CD4-positive, alpha-beta T cell treated with Interleukin-4 for 1 hour (primary cell): Measurements from ENCODE around the gene CORO1C.
"Not testable (repeated sequence)": the region's sequence is repeated elsewhere in the genome, so short reads cannot be mapped to it uniquely, and the experiment has no call there.

Experiments used
- DNase-seq, 2 donors: peaks; one replicate each; pipeline ENCODE4 v3.0.0-alpha.2; 2020 to 2022

Gene CORO1C

DNA sequence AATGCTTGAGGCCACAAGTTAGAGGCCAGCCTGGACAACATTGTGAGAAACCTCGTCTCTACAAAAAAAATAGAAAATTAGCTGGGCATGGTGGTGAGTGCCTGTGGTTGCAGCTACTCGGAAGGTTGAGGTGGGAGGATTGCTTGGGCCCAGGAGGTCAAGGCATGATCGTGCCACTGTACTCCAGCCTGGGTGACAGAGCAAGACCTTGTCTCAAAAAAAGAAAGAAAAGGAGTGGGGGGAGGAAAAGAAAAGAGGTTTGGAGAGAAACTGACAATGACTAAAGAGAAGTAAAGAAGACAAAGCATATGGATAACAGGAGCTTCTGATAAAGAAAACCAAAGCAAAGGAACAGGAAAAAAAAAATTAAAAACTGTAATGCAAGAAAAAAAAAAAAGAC lies 60.2 kb downstream of the CORO1C start:
- DNase-seq = no peak

DNA sequence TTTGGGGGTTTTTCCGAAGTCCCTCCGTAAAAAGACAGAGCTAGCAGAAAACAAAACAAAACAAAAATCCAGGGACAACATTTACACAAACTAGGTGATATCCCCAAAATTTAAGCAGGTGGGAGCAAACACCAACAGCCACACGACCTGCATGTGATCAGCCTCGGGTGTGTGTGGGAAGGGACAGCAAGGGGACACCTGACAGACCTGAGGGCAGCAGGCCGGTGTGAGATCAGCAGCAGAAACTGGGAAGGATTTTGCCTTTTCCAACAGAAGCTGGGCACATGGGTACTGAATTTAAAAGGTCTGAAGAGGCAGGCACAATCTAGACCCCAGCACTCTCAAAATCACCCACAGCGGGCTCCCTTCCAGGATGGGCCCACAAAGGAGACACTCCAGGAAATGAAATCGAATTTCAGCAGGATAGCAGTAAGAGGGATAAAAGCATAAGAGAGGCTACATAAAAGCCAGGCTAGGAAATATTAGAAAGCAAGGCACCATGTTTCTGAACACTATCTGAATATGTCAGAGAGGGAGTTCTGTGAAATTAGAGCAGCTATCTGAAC lies 61.2 kb downstream of the CORO1C start:
- no peak for DNase-seq

DNA sequence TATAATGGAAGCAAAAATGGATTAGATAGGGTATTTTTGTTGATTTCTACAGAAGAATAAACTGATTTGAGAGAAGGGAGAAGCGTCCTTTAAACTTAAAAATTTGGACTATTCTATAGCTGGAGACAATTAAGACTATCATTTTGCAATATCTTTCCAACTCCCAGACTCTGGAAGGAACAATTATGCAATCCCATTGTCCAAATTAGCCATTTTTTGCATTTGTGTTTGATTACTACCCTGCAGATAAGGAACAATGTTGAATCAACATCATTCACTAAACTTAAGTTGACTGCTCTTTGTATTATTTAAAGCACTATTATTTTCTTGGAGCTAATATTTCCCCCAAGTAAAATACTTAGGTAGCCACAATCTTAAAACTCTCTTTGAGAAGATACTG lies 62.8 kb downstream of the CORO1C start:
- no peak for DNase-seq

DNA sequence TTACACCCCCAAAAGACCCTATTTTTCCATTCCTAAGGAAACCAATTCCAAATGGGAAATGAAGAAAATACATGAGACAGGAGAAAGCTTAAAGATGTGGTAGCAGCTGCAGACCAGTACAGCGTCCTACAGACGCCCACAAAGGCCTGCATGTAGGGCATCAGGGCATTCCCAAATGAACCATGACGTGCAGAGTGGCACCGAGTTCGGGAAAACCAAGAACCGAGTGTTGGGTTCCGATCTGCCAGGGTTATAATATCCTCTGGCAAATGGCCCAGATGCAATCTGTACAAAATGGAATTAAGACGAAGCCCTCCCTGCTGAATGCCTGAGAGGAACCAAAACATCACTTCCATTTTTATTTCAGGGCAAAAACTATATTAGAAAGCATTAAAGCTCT lies 63.3 kb downstream of the CORO1C start:
- no peak for DNase-seq

DNA sequence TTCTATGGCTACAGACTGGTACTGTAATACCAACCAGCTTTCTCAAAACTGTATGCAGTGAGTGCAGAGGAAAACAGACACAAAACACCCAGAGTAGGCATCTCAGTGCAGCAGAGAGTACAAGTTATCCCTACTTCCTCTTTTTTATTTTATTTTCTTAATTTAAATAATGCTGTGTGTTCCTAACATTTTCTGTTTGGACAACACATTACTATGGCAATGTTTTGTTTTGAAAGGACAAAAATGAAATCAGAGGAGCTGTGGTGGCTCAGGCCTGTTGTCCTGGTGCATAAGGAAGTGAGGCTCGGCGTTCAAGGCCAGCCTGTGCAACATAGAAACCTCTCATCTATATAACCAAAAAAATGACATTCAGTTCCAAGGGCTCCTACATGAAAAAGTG lies 64.0 kb downstream of the CORO1C start:
- peak in 1 of 2 donors; percentile 49 for DNase-seq

DNA sequence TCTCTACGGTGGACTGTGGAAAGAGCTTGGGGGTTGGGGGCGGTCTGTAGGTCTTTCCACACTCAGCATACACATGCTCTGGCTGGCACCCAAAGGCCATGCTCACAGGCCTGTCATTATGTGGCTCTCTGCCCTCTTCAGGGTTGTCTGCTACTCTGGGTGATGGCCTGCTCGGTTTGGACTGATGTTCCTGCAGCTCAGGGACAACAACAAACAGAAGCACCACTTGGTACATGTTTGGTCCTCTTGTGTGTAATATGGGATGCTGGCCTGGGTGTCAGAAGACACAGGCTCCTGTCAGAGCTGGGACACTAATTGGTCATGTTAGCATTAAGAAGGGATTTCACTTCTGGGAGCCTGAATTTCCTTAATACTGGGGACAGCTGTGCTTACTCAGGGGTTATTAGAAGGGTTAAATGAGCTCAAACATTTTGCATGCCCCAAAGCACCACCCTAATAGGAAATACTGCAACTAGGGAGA lies 64.9 kb downstream of the CORO1C start:
- no peak for DNase-seq

DNA sequence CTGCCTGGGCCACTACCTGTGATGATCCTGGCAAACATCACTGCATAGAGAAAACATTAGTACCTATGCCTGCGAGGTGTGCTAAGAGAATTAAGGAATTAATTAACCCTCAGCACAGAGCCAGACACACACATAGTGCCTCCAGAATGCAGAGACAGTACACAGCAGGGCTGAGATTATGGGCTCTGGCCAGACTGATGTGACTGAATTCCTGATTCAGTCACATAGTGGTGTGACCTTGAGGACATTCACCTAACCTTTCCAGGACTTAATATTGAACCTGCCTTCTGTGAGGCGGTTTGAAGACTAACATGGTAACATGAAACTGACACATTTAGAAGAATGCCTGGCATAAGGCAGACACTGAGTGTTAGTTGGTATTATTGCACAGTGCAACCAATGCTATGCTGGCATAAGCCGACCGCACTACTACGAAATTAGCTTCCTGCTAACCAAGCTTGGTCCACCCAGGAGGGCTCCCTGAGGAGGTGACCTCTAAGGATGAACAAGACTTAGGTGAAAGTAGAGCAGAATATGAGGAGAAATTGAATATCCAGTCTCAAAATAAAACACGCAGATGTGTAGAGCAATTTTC lies 65.6 kb downstream of the CORO1C start:
- no peak for DNase-seq

DNA sequence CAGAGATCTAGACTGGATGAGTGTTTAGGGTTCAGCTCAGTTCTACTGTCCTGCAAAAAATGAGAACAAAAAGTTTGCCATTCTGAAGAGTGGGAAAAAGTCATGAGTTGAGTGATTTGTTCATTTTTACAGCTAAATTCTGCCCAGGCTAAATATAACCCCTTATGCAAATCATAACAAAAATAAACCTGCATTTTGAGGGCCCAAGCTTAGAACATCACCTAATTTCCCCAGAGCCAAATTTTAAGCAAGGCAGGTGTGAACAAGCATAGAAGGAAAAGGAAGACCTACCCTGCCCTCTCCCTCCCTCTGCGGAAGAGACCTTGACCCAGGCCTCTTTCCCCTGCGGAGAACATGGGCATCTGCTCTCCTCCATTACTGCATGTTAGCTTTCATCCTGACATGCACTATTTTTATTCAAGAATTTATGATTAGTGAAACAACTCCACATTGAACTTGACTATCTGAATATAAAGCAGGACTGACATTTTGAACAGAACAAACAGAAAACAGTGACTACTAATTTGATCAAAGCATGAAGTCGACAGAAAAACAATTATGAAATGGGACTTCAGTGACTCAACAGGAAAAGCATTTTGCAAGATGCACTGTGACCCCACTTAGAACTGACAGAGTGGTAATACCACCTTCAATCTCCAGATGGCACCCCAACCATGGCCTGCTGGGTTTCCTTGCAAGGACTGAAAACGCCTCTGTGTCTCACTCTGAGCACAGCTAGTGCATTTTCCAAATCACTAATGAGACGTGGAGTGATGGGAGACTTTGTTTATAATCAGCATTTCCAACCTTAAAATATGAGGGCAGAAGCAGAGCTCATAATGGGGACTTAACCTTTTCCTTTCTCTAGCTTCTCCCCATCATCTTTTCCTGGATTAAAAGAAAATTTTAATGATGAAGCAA lies 66.7 kb downstream of the CORO1C start:
- DNase-seq = peak; percentile 88

DNA sequence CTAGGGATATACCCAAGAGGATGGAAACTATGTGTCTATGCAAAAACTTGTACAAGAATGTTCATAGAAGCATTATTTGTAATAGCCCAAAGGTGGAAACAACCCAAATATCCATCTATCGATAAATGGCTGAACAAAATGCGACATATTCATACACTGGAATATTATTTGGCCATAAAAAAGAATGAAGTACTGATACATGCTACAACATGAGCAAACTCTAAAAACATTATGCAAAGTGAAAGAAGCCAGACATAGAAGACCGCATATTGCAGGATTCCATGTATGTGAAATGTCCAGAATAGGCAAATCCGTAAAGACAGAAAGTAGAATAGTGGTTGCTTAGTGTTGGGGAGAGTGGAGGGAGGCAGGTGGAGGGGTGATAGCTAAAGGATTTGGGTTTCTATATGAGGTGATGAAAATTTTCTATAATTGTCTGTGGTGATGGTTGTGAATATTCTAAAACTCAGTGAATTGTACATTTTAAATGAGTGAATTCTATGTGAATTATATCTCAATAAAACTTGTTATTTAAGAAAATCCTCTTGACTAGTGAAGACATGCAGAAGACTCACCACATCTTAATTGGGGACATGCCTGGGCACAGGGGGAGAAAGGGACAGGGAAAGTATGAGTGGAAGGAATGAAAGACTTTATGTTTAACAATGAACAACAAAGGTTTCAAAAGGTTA lies 67.8 kb downstream of the CORO1C start:
- no peak for DNase-seq

DNA sequence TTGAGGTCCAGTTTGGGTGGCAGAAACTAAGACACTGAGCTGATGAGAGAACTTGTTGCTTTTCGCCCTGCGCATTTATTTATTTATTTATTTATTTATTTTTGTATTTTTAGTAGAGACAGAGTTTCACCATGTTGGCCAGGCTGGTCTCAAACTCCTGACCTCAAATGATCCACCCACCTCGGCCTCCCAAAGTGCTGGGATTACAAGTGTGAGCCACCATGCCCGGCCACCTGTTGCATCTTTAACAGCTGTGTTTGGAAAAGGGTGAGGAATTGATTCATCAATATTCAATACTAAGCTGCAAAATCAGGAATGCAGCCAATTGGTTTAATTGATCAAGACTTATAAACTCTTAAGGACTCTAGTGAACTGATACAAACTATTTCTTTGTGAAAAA lies 73.2 kb downstream of the CORO1C start:
- DNase-seq = not testable (repeated sequence)

DNA sequence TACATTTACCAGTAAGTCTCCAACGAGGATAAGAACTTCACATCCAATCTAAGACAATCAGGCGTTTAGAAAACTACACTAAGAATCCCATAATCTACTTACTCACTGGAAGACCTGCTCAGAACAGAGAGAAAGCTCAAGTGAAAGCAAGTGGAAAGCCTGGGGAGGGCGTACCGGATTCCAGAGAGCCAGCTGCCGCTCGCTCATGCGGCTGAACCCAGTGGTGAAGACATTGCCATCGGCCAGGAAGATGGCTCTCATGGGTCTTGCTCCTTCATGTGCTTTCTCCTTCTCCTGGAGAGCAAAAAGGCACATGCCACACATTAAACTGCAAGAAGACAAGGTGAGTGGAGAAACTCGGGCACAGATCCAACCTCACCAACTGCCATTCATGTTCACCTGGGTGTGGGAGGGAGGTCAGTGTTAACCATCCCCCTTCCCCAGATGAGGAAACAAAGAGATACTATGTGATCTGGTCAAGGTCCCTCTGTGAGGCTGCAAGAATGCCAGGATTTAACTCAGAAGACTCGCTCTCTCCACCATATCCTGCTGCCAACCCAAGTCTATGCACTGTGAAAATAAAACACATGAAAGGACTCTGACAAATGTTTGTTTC lies 74.1 kb downstream of the CORO1C start:
- DNase-seq = no peak

DNA sequence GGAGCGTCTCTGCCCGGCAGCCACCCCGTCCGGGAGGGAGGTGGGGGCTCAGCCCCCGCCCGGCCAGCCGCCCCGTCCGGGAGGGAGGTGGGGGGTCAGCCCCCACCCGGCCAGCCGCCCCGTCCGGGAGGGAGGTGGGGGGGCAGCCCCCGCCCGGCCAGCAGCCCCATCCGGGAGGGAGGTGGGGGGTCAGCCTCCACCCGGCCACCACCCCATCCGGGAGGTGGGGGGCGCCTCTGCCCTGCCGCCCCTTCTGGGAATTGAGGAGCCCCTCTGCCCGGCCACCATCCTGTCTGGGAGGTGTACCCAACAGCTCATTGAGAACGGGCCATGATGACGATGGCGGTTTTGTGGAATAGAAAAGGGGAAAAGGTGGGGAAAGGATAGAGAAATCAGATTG lies 75.1 kb downstream of the CORO1C start:
- not testable (repeated sequence) for DNase-seq

DNA sequence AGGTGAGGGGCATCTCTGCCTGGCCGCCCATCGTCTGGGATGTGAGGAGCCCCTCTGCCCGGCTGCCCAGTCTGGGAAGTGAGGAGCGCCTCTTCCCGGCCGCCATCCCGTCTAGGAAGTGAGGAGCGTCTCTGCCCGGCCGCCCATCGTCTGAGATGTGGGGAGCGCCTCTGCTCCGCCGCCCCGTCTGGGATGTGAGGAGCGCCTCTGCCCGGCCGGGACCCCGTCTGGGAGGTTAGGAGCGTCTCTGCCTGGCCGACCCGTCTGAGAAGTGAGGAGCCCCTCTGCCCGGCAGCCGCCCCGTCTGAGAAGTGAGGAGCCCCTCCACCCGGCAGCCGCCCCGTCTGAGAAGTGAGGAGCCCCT lies 75.5 kb downstream of the CORO1C start:
- DNase-seq = not testable (repeated sequence)

DNA sequence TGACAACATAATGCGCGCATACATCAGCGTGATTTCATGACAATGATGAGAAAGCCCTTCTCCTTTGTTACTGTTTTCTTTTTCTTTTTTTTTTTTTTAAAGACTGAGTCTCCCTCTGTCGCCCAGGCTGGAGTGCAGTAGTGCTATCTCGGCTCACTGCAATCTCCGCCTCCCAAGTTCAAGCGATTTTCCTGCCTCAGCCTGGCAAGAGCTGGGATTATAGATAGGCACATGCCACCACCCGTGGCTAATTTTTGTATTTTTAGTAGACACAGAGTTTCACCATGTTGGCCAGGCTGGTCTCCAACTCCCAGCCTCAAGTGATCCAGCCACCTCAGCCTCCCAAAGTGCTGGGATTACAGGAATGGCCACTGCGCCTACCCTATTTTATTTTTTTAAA lies 76.7 kb downstream of the CORO1C start:
- DNase-seq = not testable (repeated sequence)

DNA sequence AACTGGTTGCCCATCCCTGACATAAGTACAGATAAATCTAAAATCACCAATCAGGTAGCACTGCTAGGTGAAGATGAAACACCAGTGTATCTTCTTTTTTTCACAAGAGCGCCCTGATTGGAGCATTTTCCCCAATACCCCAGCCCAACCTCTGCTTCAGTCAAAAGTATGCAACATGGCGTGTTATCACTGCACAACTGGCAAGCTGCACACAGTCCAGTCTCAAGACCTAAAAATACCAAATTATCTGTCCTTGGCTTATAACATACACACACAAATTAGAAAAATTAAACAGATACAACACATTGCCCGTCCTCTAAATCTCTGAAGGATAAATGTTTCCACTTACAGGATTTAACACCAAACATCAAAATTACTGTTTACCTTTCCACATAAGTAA lies 77.4 kb downstream of the CORO1C start:
- no peak for DNase-seq

DNA sequence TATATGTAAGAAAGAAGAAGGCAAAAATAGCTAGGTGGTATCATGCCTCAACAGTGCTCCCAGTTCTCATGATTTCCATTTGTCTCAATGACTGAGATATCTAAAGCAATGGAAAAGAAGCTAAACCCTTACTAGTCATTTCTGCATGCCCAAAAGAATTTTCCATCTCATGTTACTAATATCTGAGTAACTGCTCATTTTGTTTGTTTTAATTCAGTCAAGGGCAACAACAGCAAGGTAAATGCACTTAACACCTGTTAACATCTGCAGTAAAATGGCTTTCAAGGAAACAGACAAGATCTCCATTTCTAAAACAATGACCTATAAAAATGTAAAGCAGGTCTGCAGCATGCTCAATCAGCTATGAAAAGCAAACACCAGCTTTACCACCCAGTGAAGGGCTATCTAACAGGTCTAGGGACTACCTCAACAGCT lies 78.2 kb downstream of the CORO1C start:
- no peak for DNase-seq

DNA sequence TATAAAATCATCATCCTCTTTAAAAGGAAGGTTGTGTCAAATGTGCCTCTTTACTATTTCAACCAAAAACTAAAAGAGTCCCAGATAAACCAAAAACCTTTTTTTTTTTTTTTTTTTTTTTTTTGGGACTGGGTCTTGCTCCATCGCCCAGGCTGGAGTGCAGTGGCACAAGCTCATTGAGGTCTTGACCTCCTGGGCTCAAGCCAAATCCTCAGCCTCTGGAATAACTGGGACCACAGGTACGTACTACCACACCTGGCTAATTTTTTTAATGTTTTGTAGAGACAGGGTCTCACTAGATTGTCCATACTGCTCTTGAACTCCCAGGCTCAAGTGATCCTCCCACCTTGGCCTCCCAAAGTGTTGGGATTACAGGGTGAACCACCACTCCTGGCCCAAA lies 81.2 kb downstream of the CORO1C start:
- DNase-seq = no peak

DNA sequence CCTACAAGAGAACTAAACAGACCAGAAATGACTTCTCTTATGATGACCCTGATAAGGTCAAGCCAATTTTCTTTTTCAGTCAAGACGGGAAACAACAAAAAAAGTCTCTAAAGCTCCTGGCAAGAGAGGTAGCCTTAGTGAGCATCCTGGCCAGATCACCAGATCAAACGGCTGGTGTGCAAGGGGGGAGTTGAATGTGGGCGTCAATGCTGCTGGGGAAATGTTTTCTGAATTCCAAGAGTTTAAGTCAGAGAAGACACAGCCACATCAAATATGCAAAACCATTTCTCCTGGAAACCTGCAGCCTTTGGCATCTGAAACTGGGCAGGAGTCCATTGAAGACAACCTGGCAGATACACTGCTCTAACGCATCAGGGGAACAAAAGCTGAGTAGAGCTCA lies 81.6 kb downstream of the CORO1C start:
- no peak for DNase-seq

DNA sequence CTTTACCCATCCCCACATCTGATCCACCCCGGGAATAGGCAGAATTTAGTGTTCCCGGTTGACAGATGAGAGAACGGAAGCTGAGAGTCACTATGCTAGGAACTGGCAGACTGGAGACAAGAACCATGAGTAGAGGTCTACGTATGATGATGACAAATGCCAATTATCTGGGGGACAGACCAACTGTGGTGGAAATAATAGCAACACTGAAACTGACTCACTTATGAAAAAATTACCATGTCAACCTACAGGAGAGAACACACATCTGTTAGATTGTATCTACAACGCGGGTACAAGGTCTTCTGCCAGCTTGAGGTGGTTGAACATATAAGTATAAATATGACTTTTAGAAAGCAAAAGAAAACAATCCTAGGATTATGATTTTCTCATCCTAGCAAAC lies 82.2 kb downstream of the CORO1C start:
- no peak for DNase-seq

DNA sequence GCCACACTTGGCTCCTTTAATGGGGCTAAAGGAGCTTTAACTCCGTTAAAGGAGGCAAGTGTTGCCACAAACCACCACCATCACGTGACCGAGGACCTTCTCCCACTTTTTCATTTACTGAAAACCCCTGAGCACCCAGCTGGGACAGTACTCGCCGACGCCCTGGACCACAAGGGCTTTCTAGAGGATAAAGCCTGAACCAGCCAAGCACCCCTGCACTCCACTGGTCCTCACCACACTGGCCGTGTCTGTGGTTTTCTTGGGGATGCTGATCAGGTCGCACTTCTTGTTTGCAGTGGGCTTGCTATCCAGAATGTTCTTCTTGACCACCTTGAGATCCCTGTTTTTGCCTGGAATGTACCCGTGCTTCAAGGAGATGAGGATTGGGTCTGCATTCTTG lies 82.9 kb downstream of the CORO1C start:
- no peak for DNase-seq

DNA sequence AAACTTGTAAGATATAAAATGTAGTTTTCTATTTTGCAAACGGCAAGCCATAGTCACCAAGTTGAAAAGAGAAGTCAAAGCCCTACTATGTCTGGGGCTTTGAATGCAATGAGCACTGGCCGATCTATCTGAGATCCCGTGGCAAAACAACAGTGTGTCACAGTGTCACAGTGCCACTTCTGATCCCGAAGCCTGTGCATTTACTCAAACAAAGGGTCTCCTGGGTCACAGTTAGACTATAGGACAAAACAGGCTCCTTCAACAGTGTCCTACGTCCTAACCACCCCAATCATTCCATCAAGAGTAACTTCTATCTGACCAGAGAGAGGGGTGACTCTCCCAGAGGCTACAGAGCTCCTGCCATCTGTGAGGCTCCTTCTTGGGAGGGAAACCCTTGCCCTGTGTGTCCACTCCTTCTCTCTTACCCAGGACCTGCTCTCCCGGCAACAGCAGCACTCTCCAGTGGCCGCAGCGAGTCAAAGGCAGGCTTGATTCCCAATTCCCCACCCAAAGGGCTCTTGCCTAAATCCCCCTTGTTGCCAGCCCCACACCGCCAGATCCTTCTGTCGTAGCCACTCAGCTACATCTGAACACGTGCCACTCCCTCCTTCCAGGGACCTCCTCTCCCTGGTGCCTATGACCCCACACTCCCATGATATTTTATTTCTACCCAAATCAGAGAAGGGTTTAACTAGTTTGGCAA lies 83.6 kb downstream of the CORO1C start:
- DNase-seq = no peak
